ENCODE results near the gene ATP5ME. TPM values are rescaled to one million over a fixed set of nuclear protein-coding genes. Genes with fewer than 3 reads are reported as not detected.

Gene ATP5ME
- total and polyA plus RNA-seq, 2 of the 13 experiments (the other 11 are each of a cell fraction or from before 2014, with no cell fraction given) = 305 to 753 TPM

GRCh38 chr4:704971-705277 is 30.8 kb upstream of the ATP5ME start:
- POLR2A ChIA-PET = interaction anchor here (1.0 kb wide), 1 partner anchor 77 kb away, joined by 4 read pairs; no protein-coding TSS in a partner anchor
- H3K36me3 ChIP-seq (replicated peaks in 1 of 2; ENCODE audit: control insufficient read depth in 1 of 2, insufficient read depth in 2 of 2, low read length in 2 of 2) = peaks cover 2 to 5% of the 10 kb centered on the region in 2 experiments; a peak in 2 of 5 replicates
- H3K9me3 ChIP-seq (ENCODE audit: low read length) = no peaks in the 10 kb centered on the region
- peaks cover 3 to 12% of the 10 kb centered on the region in 2 experiments; a peak in 2 of 5 replicates for H3K27me3 ChIP-seq (ENCODE audit: control insufficient read depth in 1 of 2, insufficient read depth in 2 of 2, low read length in 2 of 2)
- in situ Hi-C loops (cut with HindIII; ENCODE audit: extremely low pct_ligation_motif_present, low pct_unique_long_range_greater_than_20kb) = no loop called here
- no peak overlapping the region for H2AFZ ChIP-seq (ENCODE audit: low read length)
- CTCF ChIA-PET (ENCODE audit: low intra/inter-chr PET ratio, low total read pairs) = no interaction called here
- WGBS (ENCODE audit: low lambda C conversion rate) = 91% methylated on average over 1 of the region's 1 CpG
- H3K79me2 ChIP-seq (ENCODE audit: insufficient read depth, low read length) = peaks cover 33% of the 10 kb centered on the region
- peak overlapping the region in 1 of 3 experiments; percentile 78; a peak in 2 of 6 replicates for H3K4me3 ChIP-seq (replicated peaks in 1 of 3; ENCODE audit: insufficient read depth in 1 of 3, low read depth in 2 of 3, low read length in 3 of 3)
- TF ChIP-seq PCBP2 (optimal IDR thresholded peaks at IDR 0.05; ENCODE audit: low read depth, low read length, poor library complexity, severe bottlenecking) (peak; percentile 100), ZNF788 (CRISPR knock-in tag; IDR thresholded peaks at IDR 0.05; ENCODE audit: borderline replicate concordance) (no peak), ZNF343 (CRISPR knock-in tag; IDR thresholded peaks at IDR 0.05) (no peak), SIN3A (IDR thresholded peaks at IDR 0.05; ENCODE audit: borderline replicate concordance, low read depth, low read length) (0 out of 2 replicates have a peak, but pooled peaks have one; percentile 2)
- H3K27ac ChIP-seq (ENCODE audit: extremely low read length, insufficient read depth, low read length) = no peak overlapping the region
- intact Hi-C loops (cut with micrococcal nuclease; ENCODE audit: unreplicated experiment) = loop anchor here (2.0 kb wide), 1 partner anchor 18 kb away; no protein-coding TSS in a partner anchor
- H3K4me1 ChIP-seq (ENCODE audit: insufficient read depth, low read length) = peaks cover 58% of the 10 kb centered on the region
- peak overlapping the region; percentile 60; the same call in 1 of the 2 replicates for H3K9ac ChIP-seq (ENCODE audit: insufficient read depth, low read depth, low read length)
- DNase-seq (ENCODE audit: low spot score) = no peak
- no TSS peak for BruUV-seq (replicated peaks)
- H3K4me2 ChIP-seq (ENCODE audit: low read depth, low read length) = peak overlapping the region; percentile 87
- no peak for FAIRE-seq
- peaks cover 25% of the 10 kb centered on the region for H4K20me1 ChIP-seq (ENCODE audit: insufficient read depth, low read length)
- no peak for ATAC-seq

- FAIRE-seq = no peak
- 75% methylated on average over 35 of the region's 46 CpGs for WGBS (ENCODE audit: low lambda C conversion rate)
- POLR2A ChIA-PET = no interaction called here
- Histone ChIP-seq H3K4me1 (ENCODE audit: insufficient read depth, low read length) (peaks cover 58% of the 10 kb centered on the region), H3K27ac (ENCODE audit: extremely low read length, insufficient read depth, low read length) (no peak overlapping the region), H3K4me2 (ENCODE audit: low read depth, low read length) (peak overlapping the region; percentile 49; the same call in 1 of the 2 replicates), H3K79me2 (ENCODE audit: insufficient read depth, low read length) (peaks cover 27% of the 10 kb centered on the region), H3K4me3 (replicated peaks in 1 of 3; ENCODE audit: insufficient read depth in 1 of 3, low read depth in 2 of 3, low read length in 3 of 3) (peak overlapping the region in 1 of 3 experiments; percentile 38; a peak in 1 of 6 replicates), H4K20me1 (ENCODE audit: insufficient read depth, low read length) (peaks cover 19% of the 10 kb centered on the region), H3K36me3 (replicated peaks in 1 of 2; ENCODE audit: control insufficient read depth in 1 of 2, insufficient read depth in 2 of 2, low read length in 2 of 2) (peaks cover 0 to under 1% of the 10 kb centered on the region in 2 experiments; a peak in 2 of 5 replicates), H2AFZ (ENCODE audit: low read length) (no peak overlapping the region), H3K9me3 (ENCODE audit: low read length) (no peaks in the 10 kb centered on the region), H3K27me3 (ENCODE audit: control insufficient read depth in 1 of 2, insufficient read depth in 2 of 2, low read length in 2 of 2) (peaks cover 3 to 12% of the 10 kb centered on the region in 2 experiments; a peak in 2 of 5 replicates), H3K9ac (ENCODE audit: insufficient read depth, low read depth, low read length) (no peak overlapping the region)
- CTCF ChIA-PET (ENCODE audit: low intra/inter-chr PET ratio, low total read pairs) = no interaction called here
- intact Hi-C loops (cut with micrococcal nuclease; ENCODE audit: unreplicated experiment) = loop anchor here (2.0 kb wide), 1 partner anchor 18 kb away; no protein-coding TSS in a partner anchor
- in situ Hi-C loops (cut with HindIII; ENCODE audit: extremely low pct_ligation_motif_present, low pct_unique_long_range_greater_than_20kb) = no loop called here
- BruUV-seq (replicated peaks) = no TSS peak
- ATAC-seq = no peak
- DNase-seq (ENCODE audit: low spot score) = no peak
- TF ChIP-seq ZNF687 (CRISPR knock-in tag; IDR thresholded peaks at IDR 0.05) = peak; percentile 39
- TF ChIP-seq NCOR1 (IDR thresholded peaks at IDR 0.05; ENCODE audit: borderline replicate concordance, low read length) = no peak
- TF ChIP-seq ZNF503 (CRISPR knock-in tag; IDR thresholded peaks at IDR 0.05) = no peak
- TF ChIP-seq ATAD3A (CRISPR knock-in tag; IDR thresholded peaks at IDR 0.05) = no peak
- TF ChIP-seq ZNF605 (CRISPR knock-in tag; IDR thresholded peaks at IDR 0.05) = no peak
Observed at GRCh38 chr4:704198-704891, 30.3 kb upstream of the ATP5ME start.

Measured in HepG2 (cell line).